HepG2 (cell line): ENCODE data around the gene IL10. TPM values are rescaled to one million over a fixed set of nuclear protein-coding genes. Genes with fewer than 3 reads are reported as not detected.

Source experiments
- ATAC-seq: fragments of 200-7000 bp; cut with Tn5 transposase; 3 replicates; pipeline ENCODE4 v1.9.1; 2020; ENCODE audit warnings: mild to moderate bottlenecking, moderate library complexity
- BruUV-seq: library from RNA; stranded (reverse); fragments of 400-500 nt; replicated peaks from 2 replicates; lab custom pipeline; 2021; lab: Mats Ljungman, UMichigan
- CTCF ChIA-PET: fragments of 300-600 bp; formaldehyde crosslinking; extraction: SDS; loops from one replicate; lab custom pipeline; 2021; ENCODE audit warnings: low total read pairs, inconsistent platforms, low intra/inter-chr PET ratio; lab: Yijun Ruan, JAX
- POLR2A ChIA-PET: fragments of 350-600 bp; sonication (Branson Sonifier 250); formaldehyde crosslinking; loops from one replicate; lab custom pipeline; 2020; ENCODE audit warnings: antibody characterized with exemption, inconsistent platforms; lab: Yijun Ruan, JAX
- DNase-seq: peaks from one replicate; pipeline ENCODE4 v3.0.0-alpha.2; 2015; ENCODE audit warnings: low spot score
- FAIRE-seq: peaks from 3 replicates; lab custom pipeline; 2011; peaks lifted over from hg19 to GRCh38; lab: Jason Lieb, UNC
- H2AFZ ChIP-seq: one replicate; pipeline ENCODE4 v1.6.1; 2011; ENCODE audit warnings: low read length, inconsistent platforms
- H3K27ac ChIP-seq: fragments of 300-600 bp; 3 replicates; pipeline ENCODE4 v1.8.0; 2011; ENCODE audit warnings: mixed run types, mild to moderate bottlenecking, mixed read lengths, low read length, inconsistent platforms; ENCODE audit not compliant: insufficient read depth; ENCODE audit errors: extremely low read length
- H3K27me3 ChIP-seq, 2 experiments: fragments of 200-600 bp in 1 of 2; 2 replicates in 1 of 2; 3 replicates in 1 of 2; pipeline versions ENCODE4 v1.6.0 to v1.8.0; 2011; ENCODE audit warnings: low read length in 2 of 2, mild to moderate bottlenecking in 2 of 2, moderate library complexity in 2 of 2, inconsistent platforms in 1 of 2; ENCODE audit not compliant: insufficient read depth in 2 of 2, control insufficient read depth in 1 of 2
- H3K36me3 ChIP-seq, 2 experiments: fragments of 200-600 bp in 1 of 2; replicated peaks in 1 of 2; 2 replicates in 1 of 2; 3 replicates in 1 of 2; pipeline versions ENCODE4 v1.5.1 to v1.8.0; 2011; ENCODE audit warnings: low read length in 2 of 2, inconsistent platforms in 1 of 2; ENCODE audit not compliant: insufficient read depth in 2 of 2, control insufficient read depth in 1 of 2
- H3K4me1 ChIP-seq: 2 replicates; pipeline ENCODE4 v1.5.1; 2012; ENCODE audit warnings: low read length, inconsistent platforms; ENCODE audit not compliant: insufficient read depth
- H3K4me2 ChIP-seq: 2 replicates; pipeline ENCODE4 v1.6.0; 2011; ENCODE audit warnings: low read depth, low read length, inconsistent platforms
- H3K4me3 ChIP-seq, 3 experiments: fragments of 200-600 bp in 1 of 3; sonication (generic), shearing (Covaris generic) in 1 of 3; replicated peaks in 1 of 3; 2 replicates each; pipeline ENCODE4 v1.5.1; 2011 to 2016; ENCODE audit warnings: low read length in 3 of 3, inconsistent platforms in 2 of 3, low read depth in 2 of 3, mild to moderate bottlenecking in 2 of 3, control low read depth in 1 of 3, mixed read lengths in 1 of 3; ENCODE audit not compliant: insufficient read depth in 1 of 3
- H3K79me2 ChIP-seq: one replicate; pipeline ENCODE4 v1.6.1; 2011; ENCODE audit warnings: low read length, inconsistent platforms; ENCODE audit not compliant: insufficient read depth
- H3K9ac ChIP-seq: 2 replicates; pipeline ENCODE4 v1.6.0; 2011; ENCODE audit warnings: mild to moderate bottlenecking, low read depth, low read length, inconsistent platforms; ENCODE audit not compliant: insufficient read depth
- H3K9me3 ChIP-seq: 2 replicates; pipeline ENCODE4 v1.5.1; 2012; ENCODE audit warnings: mild to moderate bottlenecking, low read length
- H4K20me1 ChIP-seq: 2 replicates; pipeline ENCODE4 v1.6.0; 2011; ENCODE audit warnings: inconsistent platforms, mild to moderate bottlenecking, low read length, moderate library complexity; ENCODE audit not compliant: insufficient read depth
- BRCA1 ChIP-seq: sonication (generic); formaldehyde crosslinking; IDR thresholded peaks from 2 replicates; pipeline ENCODE4 v1.4.0; 2020; ENCODE audit warnings: missing genetic modification reagents
- CHD4 ChIP-seq: fragments of 200-600 bp; sonication (generic); IDR thresholded peaks from 2 replicates; pipeline ENCODE4 v1.7.0; 2017; ENCODE audit warnings: mild to moderate bottlenecking, low read length, borderline replicate concordance
- GATA4 ChIP-seq: sonication (generic); IDR thresholded peaks from 2 replicates; pipeline ENCODE4 v1.6.1; 2016; ENCODE audit warnings: antibody characterized with exemption, low read depth, borderline replicate concordance
- TEAD2 ChIP-seq: sonication (generic); formaldehyde crosslinking; IDR thresholded peaks from 2 replicates; pipeline ENCODE4 v1.9.0; 2021; ENCODE audit warnings: missing genetic modification reagents
- ZIK1 ChIP-seq: sonication (generic); formaldehyde crosslinking; IDR thresholded peaks from 2 replicates; pipeline ENCODE4 v1.5.0; 2020; ENCODE audit warnings: mild to moderate bottlenecking, low read depth, missing genetic modification reagents, borderline replicate concordance
- ZNF180 ChIP-seq: sonication (generic); formaldehyde crosslinking; IDR thresholded peaks from 2 replicates; pipeline ENCODE4 v1.4.0; 2020; ENCODE audit warnings: low read depth, missing genetic modification reagents, borderline replicate concordance
- ZNF367 ChIP-seq: sonication (generic); formaldehyde crosslinking; IDR thresholded peaks from 2 replicates; pipeline ENCODE4 v1.4.0; 2020; ENCODE audit warnings: missing genetic modification reagents, borderline replicate concordance
- ZNF550 ChIP-seq: sonication (generic); formaldehyde crosslinking; IDR thresholded peaks from 2 replicates; pipeline ENCODE4 v1.4.0; 2020; ENCODE audit warnings: mild to moderate bottlenecking, missing genetic modification reagents, borderline replicate concordance
- ZNF598 ChIP-seq: sonication (generic); formaldehyde crosslinking; IDR thresholded peaks from 2 replicates; pipeline ENCODE4 v1.5.1; 2020; ENCODE audit warnings: mild to moderate bottlenecking, missing genetic modification reagents, borderline replicate concordance
- ZNF777 ChIP-seq: sonication (generic); formaldehyde crosslinking; IDR thresholded peaks from 2 replicates; pipeline ENCODE4 v1.4.0; 2020; ENCODE audit warnings: missing genetic modification reagents
- WGBS: methylation state at CpG from one replicate; pipeline ENCODE4 v1.1.6; 2017; ENCODE audit warnings: low lambda C conversion rate; 5-methylcytosine and 5-hydroxymethylcytosine counted together
- in situ Hi-C: cut with HindIII; loops from 2 replicates; pipeline ENCODE4 v1.10.0; 2017; ENCODE audit warnings: low pct_unique_long_range_greater_than_20kb; ENCODE audit not compliant: extremely low pct_ligation_motif_present
- intact Hi-C: fragments of 100-400 bp; cut with micrococcal nuclease; formaldehyde crosslinking; loops from one replicate; pipeline ENCODE4 v1.10.0; 2022; ENCODE audit not compliant: unreplicated experiment
- polyA plus RNA-seq, 8 experiments: library from polyadenylated mRNA; depleted of rRNA in 3 of 8; stranded (reverse) in 7 of 8; unstranded in 1 of 8; fragments of >200 nt; fragmentation: Illumina TruSeq in 4 of 8; extraction: Trizol in 4 of 8; gene quantifications; 2 replicates each; pipeline versions ENCODE4 v1.2.1 to v1.2.3, GENCODE V29; 2011 to 2016; ENCODE audit warnings: low read depth in 4 of 8, missing spikeins in 1 of 8, mixed read lengths in 1 of 8; ENCODE audit not compliant: insufficient read depth in 1 of 8
- total RNA-seq, 5 experiments: library from RNA; depleted of rRNA; stranded (reverse); fragments of >200 nt; fragmentation: Illumina TruSeq; extraction: Trizol; gene quantifications; 2 replicates each; pipeline ENCODE4 v1.2.3, GENCODE V29; 2016; ENCODE audit warnings: low read depth in 1 of 5
- TF ChIP-seq, protein P1 (sequence below): sonication (generic); formaldehyde crosslinking; IDR thresholded peaks from 2 replicates; pipeline ENCODE4 v1.4.0; 2020; ENCODE audit warnings: mild to moderate bottlenecking, missing genetic modification reagents
- TF ChIP-seq, protein P2 (sequence below): sonication (generic); formaldehyde crosslinking; IDR thresholded peaks from 2 replicates; pipeline ENCODE4 v1.4.0; 2020; ENCODE audit warnings: mild to moderate bottlenecking, low read depth, missing genetic modification reagents
- TF ChIP-seq, protein P3 (sequence below): IDR thresholded peaks from 2 replicates; pipeline ENCODE4 v1.6.1; 2016; ENCODE audit warnings: low read depth, borderline replicate concordance
- TF ChIP-seq, protein P4 (sequence below): sonication (generic); formaldehyde crosslinking; IDR thresholded peaks from 2 replicates; pipeline ENCODE4 v1.5.1; 2020; ENCODE audit warnings: missing genetic modification reagents, mild to moderate bottlenecking, borderline replicate concordance
- TF ChIP-seq, protein P5 (sequence below): sonication (generic); formaldehyde crosslinking; IDR thresholded peaks from 2 replicates; pipeline ENCODE4 v1.5.0; 2020; ENCODE audit warnings: mild to moderate bottlenecking, missing genetic modification reagents

IL10 gene
- total and polyA plus RNA-seq, 2 of the 13 experiments (the other 11 are each of a cell fraction or from before 2014, with no cell fraction given): not detected

DNA sequence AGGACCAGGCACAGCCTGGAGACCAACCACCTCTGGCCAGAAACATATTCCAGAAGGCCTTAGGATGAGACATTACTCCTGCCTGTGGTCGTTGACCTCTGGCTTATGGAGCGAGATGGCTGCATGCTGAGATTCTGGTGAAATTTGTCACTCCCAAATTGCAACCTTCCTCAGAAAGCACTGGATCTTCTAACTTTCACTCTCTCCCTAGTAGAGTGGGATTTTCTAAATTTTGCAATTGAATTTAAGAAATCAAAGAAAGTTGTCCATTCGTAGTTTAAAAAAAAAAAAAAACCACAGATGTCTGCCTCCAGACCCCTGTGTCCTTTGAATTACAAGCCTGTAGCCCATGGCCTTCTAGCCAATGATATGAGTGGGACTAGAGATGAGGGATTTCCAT, 28.6 kb upstream of the IL10 start:
- H3K4me1 ChIP-seq: no peaks in the 10 kb centered on the region
- no peaks in the 10 kb centered on the region for H3K36me3 ChIP-seq
- no peak overlapping the region for H2AFZ ChIP-seq
- ChIA-PET CTCF (no interaction called here), POLR2A (no interaction called here)
- no peaks in the 10 kb centered on the region for H3K79me2 ChIP-seq
- intact Hi-C loops: no loop called here
- no peaks in the 10 kb centered on the region for H3K9me3 ChIP-seq
- no peak overlapping the region for H3K27ac ChIP-seq
- no peak overlapping the region for H3K4me3 ChIP-seq
- ATAC-seq: no peak
- 27% methylated on average over 3 of the region's 3 CpGs for WGBS
- TF ChIP-seq, protein P1, sequence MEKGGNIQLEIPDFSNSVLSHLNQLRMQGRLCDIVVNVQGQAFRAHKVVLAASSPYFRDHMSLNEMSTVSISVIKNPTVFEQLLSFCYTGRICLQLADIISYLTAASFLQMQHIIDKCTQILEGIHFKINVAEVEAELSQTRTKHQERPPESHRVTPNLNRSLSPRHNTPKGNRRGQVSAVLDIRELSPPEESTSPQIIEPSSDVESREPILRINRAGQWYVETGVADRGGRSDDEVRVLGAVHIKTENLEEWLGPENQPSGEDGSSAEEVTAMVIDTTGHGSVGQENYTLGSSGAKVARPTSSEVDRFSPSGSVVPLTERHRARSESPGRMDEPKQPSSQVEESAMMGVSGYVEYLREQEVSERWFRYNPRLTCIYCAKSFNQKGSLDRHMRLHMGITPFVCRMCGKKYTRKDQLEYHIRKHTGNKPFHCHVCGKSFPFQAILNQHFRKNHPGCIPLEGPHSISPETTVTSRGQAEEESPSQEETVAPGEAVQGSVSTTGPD (CRISPR knock-in tag): no peak
- TF ChIP-seq ZNF550 (CRISPR knock-in tag) (no peak), ZNF180 (CRISPR knock-in tag) (no peak), TEAD2 (CRISPR knock-in tag) (no peak), CHD4 (no peak), ZIK1 (CRISPR knock-in tag) (no peak), GATA4 (no peak), BRCA1 (CRISPR knock-in tag) (no peak), ZNF598 (no peak), ZNF777 (CRISPR knock-in tag) (no peak), ZNF367 (CRISPR knock-in tag) (no peak)
- TF ChIP-seq, protein P2, sequence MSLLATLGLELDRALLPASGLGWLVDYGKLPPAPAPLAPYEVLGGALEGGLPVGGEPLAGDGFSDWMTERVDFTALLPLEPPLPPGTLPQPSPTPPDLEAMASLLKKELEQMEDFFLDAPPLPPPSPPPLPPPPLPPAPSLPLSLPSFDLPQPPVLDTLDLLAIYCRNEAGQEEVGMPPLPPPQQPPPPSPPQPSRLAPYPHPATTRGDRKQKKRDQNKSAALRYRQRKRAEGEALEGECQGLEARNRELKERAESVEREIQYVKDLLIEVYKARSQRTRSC (CRISPR knock-in tag): no peak
- TF ChIP-seq, protein P3, sequence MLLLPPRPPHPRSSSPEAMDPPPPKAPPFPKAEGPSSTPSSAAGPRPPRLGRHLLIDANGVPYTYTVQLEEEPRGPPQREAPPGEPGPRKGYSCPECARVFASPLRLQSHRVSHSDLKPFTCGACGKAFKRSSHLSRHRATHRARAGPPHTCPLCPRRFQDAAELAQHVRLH: no peak
- TF ChIP-seq, protein P4, sequence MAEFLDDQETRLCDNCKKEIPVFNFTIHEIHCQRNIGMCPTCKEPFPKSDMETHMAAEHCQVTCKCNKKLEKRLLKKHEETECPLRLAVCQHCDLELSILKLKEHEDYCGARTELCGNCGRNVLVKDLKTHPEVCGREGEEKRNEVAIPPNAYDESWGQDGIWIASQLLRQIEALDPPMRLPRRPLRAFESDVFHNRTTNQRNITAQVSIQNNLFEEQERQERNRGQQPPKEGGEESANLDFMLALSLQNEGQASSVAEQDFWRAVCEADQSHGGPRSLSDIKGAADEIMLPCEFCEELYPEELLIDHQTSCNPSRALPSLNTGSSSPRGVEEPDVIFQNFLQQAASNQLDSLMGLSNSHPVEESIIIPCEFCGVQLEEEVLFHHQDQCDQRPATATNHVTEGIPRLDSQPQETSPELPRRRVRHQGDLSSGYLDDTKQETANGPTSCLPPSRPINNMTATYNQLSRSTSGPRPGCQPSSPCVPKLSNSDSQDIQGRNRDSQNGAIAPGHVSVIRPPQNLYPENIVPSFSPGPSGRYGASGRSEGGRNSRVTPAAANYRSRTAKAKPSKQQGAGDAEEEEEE: no peak
- TF ChIP-seq, protein P5, sequence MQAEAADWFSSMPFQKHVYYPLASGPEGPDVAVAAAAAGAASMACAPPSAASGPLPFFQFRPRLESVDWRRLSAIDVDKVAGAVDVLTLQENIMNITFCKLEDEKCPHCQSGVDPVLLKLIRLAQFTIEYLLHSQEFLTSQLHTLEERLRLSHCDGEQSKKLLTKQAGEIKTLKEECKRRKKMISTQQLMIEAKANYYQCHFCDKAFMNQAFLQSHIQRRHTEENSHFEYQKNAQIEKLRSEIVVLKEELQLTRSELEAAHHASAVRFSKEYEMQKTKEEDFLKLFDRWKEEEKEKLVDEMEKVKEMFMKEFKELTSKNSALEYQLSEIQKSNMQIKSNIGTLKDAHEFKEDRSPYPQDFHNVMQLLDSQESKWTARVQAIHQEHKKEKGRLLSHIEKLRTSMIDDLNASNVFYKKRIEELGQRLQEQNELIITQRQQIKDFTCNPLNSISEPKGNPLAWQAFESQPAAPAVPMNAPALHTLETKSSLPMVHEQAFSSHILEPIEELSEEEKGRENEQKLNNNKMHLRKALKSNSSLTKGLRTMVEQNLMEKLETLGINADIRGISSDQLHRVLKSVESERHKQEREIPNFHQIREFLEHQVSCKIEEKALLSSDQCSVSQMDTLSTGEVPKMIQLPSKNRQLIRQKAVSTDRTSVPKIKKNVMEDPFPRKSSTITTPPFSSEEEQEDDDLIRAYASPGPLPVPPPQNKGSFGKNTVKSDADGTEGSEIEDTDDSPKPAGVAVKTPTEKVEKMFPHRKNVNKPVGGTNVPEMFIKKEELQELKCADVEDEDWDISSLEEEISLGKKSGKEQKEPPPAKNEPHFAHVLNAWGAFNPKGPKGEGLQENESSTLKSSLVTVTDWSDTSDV (CRISPR knock-in tag): no peak
- no peak for FAIRE-seq
- BruUV-seq: no TSS peak
- in situ Hi-C loops: no loop called here
- DNase-seq: no peak
- H3K9ac ChIP-seq: no peak overlapping the region
- H3K27me3 ChIP-seq: peaks cover 2 to 7% of the 10 kb centered on the region in 2 experiments; a peak in 1 of 5 replicates
- no peaks in the 10 kb centered on the region for H4K20me1 ChIP-seq
- H3K4me2 ChIP-seq: no peak overlapping the region
